ENCODE measurements around the gene SCYGR2. TPM values are rescaled to one million over a fixed set of nuclear protein-coding genes. Genes with fewer than 3 reads are reported as not detected.

Gene SCYGR2
- total RNA-seq, 1 experiment from 2014 or later: not detected

- H3K4me1 ChIP-seq (ENCODE audit: insufficient read depth, low read length): no peaks in the 10 kb centered on the region; the same call in 1 of the 2 replicates
- no peak overlapping the region for H2AFZ ChIP-seq (ENCODE audit: low read length)
- no peak overlapping the region for H3K4ac ChIP-seq (ENCODE audit: low read depth, low read length)
- H2AK5ac ChIP-seq (ENCODE audit: insufficient read length, low read length): no peak overlapping the region
- Mint-ChIP-seq H3K36me3 (ENCODE audit: insufficient read depth in 1 of 3, low read depth in 3 of 3) (no peaks in the 10 kb centered on the region), H3K27me3 (ENCODE audit: low read depth) (no peaks in the 10 kb centered on the region; the same call in 1 of the 2 replicates), H3K4me1 (no peaks in the 10 kb centered on the region), H3K9me3 (no peaks in the 10 kb centered on the region), H3K4me3 (no peak overlapping the region), H3K27ac (no peak overlapping the region; a peak in 1 of 7 replicates)
- no peak overlapping the region for H3K27ac ChIP-seq (ENCODE audit: insufficient read length, low read depth, low read length)
- H3K79me1 ChIP-seq (ENCODE audit: insufficient read depth, low read depth, low read length, poor library complexity, severe bottlenecking): no peaks in the 10 kb centered on the region
- no peak overlapping the region for H2BK20ac ChIP-seq (ENCODE audit: low read depth, low read length, poor library complexity, severe bottlenecking)
- no peaks in the 10 kb centered on the region for H3K27me3 ChIP-seq (ENCODE audit: insufficient read depth, low read length)
- no peak overlapping the region for H4K8ac ChIP-seq (replicated peaks; ENCODE audit: insufficient read length, low read depth, low read length)
- no peaks in the 10 kb centered on the region for H3K9me3 ChIP-seq (ENCODE audit: control insufficient read depth, low read depth, low read length)
- H4K20me1 ChIP-seq (ENCODE audit: control insufficient read depth, insufficient read depth, insufficient read length): no peaks in the 10 kb centered on the region
- DNase-seq: no peak
- no peaks in the 10 kb centered on the region for H3K23me2 ChIP-seq (ENCODE audit: insufficient read length, low read depth, low read length, poor library complexity, severe bottlenecking)
- H3T11ph ChIP-seq (ENCODE audit: low read length): no peak overlapping the region
- no peak overlapping the region for H2BK5ac ChIP-seq (ENCODE audit: insufficient read length, low read length)
- H4K91ac ChIP-seq (ENCODE audit: insufficient read length, low read depth, low read length): no peak overlapping the region
- H2BK120ac ChIP-seq (ENCODE audit: low read depth, low read length, poor library complexity, severe bottlenecking): no peak overlapping the region
- H3K23ac ChIP-seq (ENCODE audit: insufficient read length, low read depth, low read length): no peak overlapping the region
- H3K18ac ChIP-seq (ENCODE audit: insufficient read length, low read depth, low read length): no peak overlapping the region
- H3K9ac ChIP-seq (ENCODE audit: extremely low read depth, insufficient read length, low read length): no peak overlapping the region
- no peak overlapping the region for H2BK12ac ChIP-seq (ENCODE audit: insufficient read length, low read depth, low read length)
- no peak overlapping the region for H3K4me2 ChIP-seq (ENCODE audit: insufficient read depth, insufficient read length, low read length)
- H3K79me2 ChIP-seq (ENCODE audit: insufficient read depth, low read length): no peaks in the 10 kb centered on the region
- H4K5ac ChIP-seq (ENCODE audit: insufficient read length, low read depth, low read length): no peak overlapping the region
- WGBS (ENCODE audit: extremely low coverage, insufficient read length, low lambda C conversion rate): no CpG with 5 or more reads among the region's 7 CpGs
- no peak overlapping the region for H2BK15ac ChIP-seq (ENCODE audit: low read depth, low read length)
- H3K56ac ChIP-seq (ENCODE audit: insufficient read length, low read depth, low read length): no peak overlapping the region
- no peak for TF ChIP-seq CTCF (conservative IDR thresholded peaks at IDR 0.05)
- H3K14ac ChIP-seq (ENCODE audit: insufficient read depth, low read length): no peak overlapping the region
Observed at GRCh38 chr2:227629435-227629834, 30.7 kb downstream of the SCYGR2 start.

All from H9 (cell line).